ENCODE data around the gene TOMT. TPM values are rescaled to one million over a fixed set of nuclear protein-coding genes. Genes with fewer than 3 reads are reported as not detected.

The TOMT gene
- total and polyA plus RNA-seq, 2 experiments from 2014 or later, result not detected

GRCh38 chr11:72103754-72104167 is 2.0 kb upstream of the TOMT start:
- peaks cover 42% of the 10 kb centered on the region for H3K79me2 ChIP-seq (ENCODE audit: insufficient read depth)
- peaks cover 21% of the 10 kb centered on the region for H3K4me1 ChIP-seq (ENCODE audit: insufficient read depth)
- H3K4me3 ChIP-seq, result peak overlapping the region; percentile 52
- H4K20me1 ChIP-seq (ENCODE audit: insufficient read depth), result no peaks in the 10 kb centered on the region
- H3K27ac ChIP-seq, result peak overlapping the region; percentile 72
- H3K4me2 ChIP-seq (ENCODE audit: unreplicated experiment), result peak overlapping the region; percentile 48
- TF ChIP-seq EZH2phosphoT487 (IDR thresholded peaks at IDR 0.05; ENCODE audit: insufficient read depth, low read depth), result no peak
- no peak for TF ChIP-seq EZH2 (IDR thresholded peaks at IDR 0.05; ENCODE audit: insufficient read depth, poor library complexity, severe bottlenecking)
- no peak for DNase-seq
- no peaks in the 10 kb centered on the region for H3K27me3 ChIP-seq (replicated peaks; ENCODE audit: insufficient read depth)
- peak overlapping the region; percentile 54 for H3K9ac ChIP-seq
- H3F3A ChIP-seq (ENCODE audit: insufficient read depth), result peaks cover 11% of the 10 kb centered on the region
- 82 to 83% methylated on average over 11 of the region's 11 CpGs for WGBS, 2 experiments (ENCODE audit: low coverage in 1 of 2, low lambda C conversion rate in 2 of 2, missing lambda C conversion rate in 2 of 2)
- in situ Hi-C loops (cut with MboI), result no loop called here
- no peaks in the 10 kb centered on the region for H3K36me3 ChIP-seq (ENCODE audit: low read depth)
- no peaks in the 10 kb centered on the region for H3K9me2 ChIP-seq (ENCODE audit: insufficient read depth)
- peak overlapping the region; percentile 75 for H2AFZ ChIP-seq
- H3K9me3 ChIP-seq (ENCODE audit: low read depth), result no peaks in the 10 kb centered on the region

GRCh38 chr11:72111300-72112142 is 5.8 kb downstream of the TOMT start:
- no peaks in the 10 kb centered on the region for H4K20me1 ChIP-seq (ENCODE audit: insufficient read depth)
- TF ChIP-seq EZH2phosphoT487 (IDR thresholded peaks at IDR 0.05; ENCODE audit: insufficient read depth, low read depth), result no peak
- H3K27me3 ChIP-seq (replicated peaks; ENCODE audit: insufficient read depth), result no peaks in the 10 kb centered on the region
- H3K9me2 ChIP-seq (ENCODE audit: insufficient read depth), result no peaks in the 10 kb centered on the region
- H3K4me3 ChIP-seq, result peak overlapping the region; percentile 75
- H3K9ac ChIP-seq, result peak overlapping the region; percentile 87
- H3K27ac ChIP-seq, result peak overlapping the region; percentile 100
- no peaks in the 10 kb centered on the region for H3K9me3 ChIP-seq (ENCODE audit: low read depth)
- 1 to 2% methylated on average over 10 of the region's 10 CpGs for WGBS, 2 experiments (ENCODE audit: low coverage in 1 of 2, low lambda C conversion rate in 2 of 2, missing lambda C conversion rate in 2 of 2)
- H3F3A ChIP-seq (ENCODE audit: insufficient read depth), result peaks cover 36% of the 10 kb centered on the region
- H3K4me2 ChIP-seq (ENCODE audit: unreplicated experiment), result peak overlapping the region; percentile 87
- no peaks in the 10 kb centered on the region for H3K79me2 ChIP-seq (ENCODE audit: insufficient read depth)
- peaks cover 31% of the 10 kb centered on the region for H3K4me1 ChIP-seq (ENCODE audit: insufficient read depth)
- peak overlapping the region; percentile 67 for H2AFZ ChIP-seq
- in situ Hi-C loops (cut with MboI), result no loop called here
- DNase-seq, result no peak
- no peaks in the 10 kb centered on the region for H3K36me3 ChIP-seq (ENCODE audit: low read depth)

GRCh38 chr11:72112143-72112977 is 6.6 kb downstream of the TOMT start, which contains the start of gene ANAPC15:
TSS of gene ANAPC15 (minus strand) at chr11:72112695. CDS start at chr11:72111276, 1,419 bp downstream.
- Histone ChIP-seq H3K9me3 (ENCODE audit: low read depth) (no peaks in the 10 kb centered on the region), H3K79me2 (ENCODE audit: insufficient read depth) (no peaks in the 10 kb centered on the region), H3K9me2 (ENCODE audit: insufficient read depth) (no peaks in the 10 kb centered on the region), H4K20me1 (ENCODE audit: insufficient read depth) (no peaks in the 10 kb centered on the region), H3F3A (ENCODE audit: insufficient read depth) (peaks cover 36% of the 10 kb centered on the region), H3K27me3 (replicated peaks; ENCODE audit: insufficient read depth) (no peaks in the 10 kb centered on the region), H3K4me2 (ENCODE audit: unreplicated experiment) (peak within 1 kb of the TSS; percentile 87), H3K27ac (peak within 1 kb of the TSS; percentile 100), H2AFZ (peak within 1 kb of the TSS; percentile 67), H3K4me1 (ENCODE audit: insufficient read depth) (peaks cover 31% of the 10 kb centered on the region), H3K36me3 (ENCODE audit: low read depth) (no peaks in the 10 kb centered on the region), H3K9ac (peak within 1 kb of the TSS; percentile 87), H3K4me3 (peak within 1 kb of the TSS; percentile 75)
- no peak for TF ChIP-seq EZH2 (IDR thresholded peaks at IDR 0.05; ENCODE audit: insufficient read depth, poor library complexity, severe bottlenecking)
- no peak for TF ChIP-seq EZH2phosphoT487 (IDR thresholded peaks at IDR 0.05; ENCODE audit: insufficient read depth, low read depth)
- DNase-seq, result peak; percentile 100
- in situ Hi-C loops (cut with MboI), result no loop called here
- 0 to 1% methylated on average over 49 of the region's 49 CpGs for WGBS, 2 experiments (ENCODE audit: low coverage in 1 of 2, low lambda C conversion rate in 2 of 2, missing lambda C conversion rate in 2 of 2)

- peak; percentile 97 for DNase-seq
- in situ Hi-C loops (cut with MboI), result no loop called here
- Histone ChIP-seq H3F3A (ENCODE audit: insufficient read depth) (peaks cover 36% of the 10 kb centered on the region), H3K27me3 (replicated peaks; ENCODE audit: insufficient read depth) (no peaks in the 10 kb centered on the region), H4K20me1 (ENCODE audit: insufficient read depth) (no peaks in the 10 kb centered on the region), H3K9me3 (ENCODE audit: low read depth) (no peaks in the 10 kb centered on the region), H3K4me3 (peak overlapping the region; percentile 75), H3K36me3 (ENCODE audit: low read depth) (no peaks in the 10 kb centered on the region), H2AFZ (peak overlapping the region; percentile 67), H3K9ac (peak overlapping the region; percentile 87), H3K4me2 (ENCODE audit: unreplicated experiment) (peak overlapping the region; percentile 75), H3K27ac (peak overlapping the region; percentile 100), H3K79me2 (ENCODE audit: insufficient read depth) (no peaks in the 10 kb centered on the region), H3K4me1 (ENCODE audit: insufficient read depth) (peaks cover 31% of the 10 kb centered on the region), H3K9me2 (ENCODE audit: insufficient read depth) (no peaks in the 10 kb centered on the region)
- 30 to 33% methylated on average over 9 of the region's 9 CpGs for WGBS, 2 experiments (ENCODE audit: low coverage in 1 of 2, low lambda C conversion rate in 2 of 2, missing lambda C conversion rate in 2 of 2)
- no peak for TF ChIP-seq EZH2 (IDR thresholded peaks at IDR 0.05; ENCODE audit: insufficient read depth, poor library complexity, severe bottlenecking)
- TF ChIP-seq EZH2phosphoT487 (IDR thresholded peaks at IDR 0.05; ENCODE audit: insufficient read depth, low read depth), result no peak
Measured at GRCh38 chr11:72112978-72113808, 7.5 kb downstream of the TOMT start.

Measured in GM23248 (cell line).